ENCODE data around the gene LCE2A.
"Not testable (repeated sequence)": the region's sequence is repeated elsewhere in the genome, so short reads cannot be mapped to it uniquely, and the experiment has no call there.

The LCE2A gene

DNA sequence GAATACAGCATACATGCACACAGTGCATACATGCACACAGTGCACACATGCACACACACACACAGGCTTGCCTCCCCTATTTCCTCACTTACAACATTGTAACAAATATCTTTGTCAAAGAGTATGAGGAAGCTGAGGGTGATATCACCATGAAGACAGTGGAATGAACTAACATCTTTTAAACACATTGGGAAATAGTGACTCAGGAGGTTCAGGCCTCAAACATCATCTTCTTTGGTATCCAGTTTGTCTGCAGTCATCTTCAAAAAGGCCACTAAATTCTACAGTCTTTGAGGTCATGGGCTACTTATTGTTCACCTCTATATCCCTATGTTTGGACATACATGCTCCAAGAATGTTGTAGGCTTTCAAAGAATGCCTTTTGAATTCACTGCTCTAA, 14.3 kb upstream of the LCE2A start:
- H3K27me3 ChIP-seq = no peaks in the 10 kb centered on the region
- H3K9me3 ChIP-seq = no peaks in the 10 kb centered on the region
- no peak for DNase-seq
- TF ChIP-seq CTCF (IDR thresholded peaks at IDR 0.05) = no peak
- H3K36me3 ChIP-seq = no peaks in the 10 kb centered on the region
- H3K27ac ChIP-seq = no peak overlapping the region
- H3K4me3 ChIP-seq = no peak overlapping the region
- intact Hi-C loops (cut with DNase I; ENCODE audit: low total_unique reads) = no loop called here
- H3K4me1 ChIP-seq = no peaks in the 10 kb centered on the region

- H3K4me3 ChIP-seq; H3K36me3 ChIP-seq; intact Hi-C loops (cut with DNase I; ENCODE audit: low total_unique reads); H3K9me3 ChIP-seq; DNase-seq; H3K27ac ChIP-seq; H3K27me3 ChIP-seq; H3K4me1 ChIP-seq: not testable (repeated sequence)
These were observed 12.3 kb upstream of the LCE2A start, which contains the start of gene LCE2B for GRCh38 chr1:152685823-152686222. LCE2B (plus strand) TSS chr1:152686123; CDS start chr1:152686844, 721 bp downstream.

DNA sequence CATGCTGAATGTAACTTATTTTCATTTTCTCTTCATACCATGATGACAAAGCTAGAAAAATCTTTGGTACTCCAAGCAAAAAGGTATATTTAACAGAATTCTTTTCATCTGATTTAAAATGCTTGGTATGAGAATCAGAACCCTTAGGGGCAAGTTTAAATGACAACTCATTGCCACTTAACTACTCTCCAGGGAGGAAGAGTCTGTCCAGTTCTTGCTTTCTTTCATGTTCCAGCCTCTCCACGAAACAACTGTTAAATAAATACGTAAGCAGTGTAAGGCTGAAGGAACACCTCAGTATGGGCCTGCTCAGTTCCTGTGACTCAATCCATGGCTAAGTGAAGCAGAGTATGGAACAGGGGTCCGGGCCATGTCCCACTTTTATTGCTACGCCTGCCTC, 1.6 kb downstream of the LCE2A start:
- no peak for DNase-seq
- Histone ChIP-seq H3K36me3 (no peaks in the 10 kb centered on the region), H3K9me3 (no peaks in the 10 kb centered on the region), H3K27ac (no peak overlapping the region), H3K4me1 (no peaks in the 10 kb centered on the region), H3K4me3 (no peak overlapping the region), H3K27me3 (no peaks in the 10 kb centered on the region)
- intact Hi-C loops (cut with DNase I; ENCODE audit: low total_unique reads) = no loop called here
- TF ChIP-seq CTCF (IDR thresholded peaks at IDR 0.05) = no peak

- H3K9me3 ChIP-seq = no peaks in the 10 kb centered on the region
- no peaks in the 10 kb centered on the region for H3K36me3 ChIP-seq
- H3K27me3 ChIP-seq = no peaks in the 10 kb centered on the region
- intact Hi-C loops (cut with DNase I; ENCODE audit: low total_unique reads) = no loop called here
- DNase-seq = no peak
- no peak for TF ChIP-seq CTCF (IDR thresholded peaks at IDR 0.05)
- H3K4me1 ChIP-seq = no peaks in the 10 kb centered on the region
- H3K4me3 ChIP-seq = no peak within 1 kb of the TSS
- no peak within 1 kb of the TSS for H3K27ac ChIP-seq
These were observed 9.7 kb downstream of the LCE2A start, which contains the start of gene LCE4A for GRCh38 chr1:152707860-152708259. LCE4A (plus strand) TSS chr1:152708160; CDS start chr1:152709076, 916 bp downstream.

GRCh38 chr1:152718238-152718637, 20.1 kb downstream of the LCE2A start:
- H3K27ac ChIP-seq = no peak overlapping the region
- no peak for TF ChIP-seq CTCF (IDR thresholded peaks at IDR 0.05)
- H3K27me3 ChIP-seq = no peaks in the 10 kb centered on the region
- no peaks in the 10 kb centered on the region for H3K4me1 ChIP-seq
- no peak for DNase-seq
- intact Hi-C loops (cut with DNase I; ENCODE audit: low total_unique reads) = no loop called here
- no peaks in the 10 kb centered on the region for H3K36me3 ChIP-seq
- no peaks in the 10 kb centered on the region for H3K9me3 ChIP-seq
- H3K4me3 ChIP-seq = no peak overlapping the region

DNA sequence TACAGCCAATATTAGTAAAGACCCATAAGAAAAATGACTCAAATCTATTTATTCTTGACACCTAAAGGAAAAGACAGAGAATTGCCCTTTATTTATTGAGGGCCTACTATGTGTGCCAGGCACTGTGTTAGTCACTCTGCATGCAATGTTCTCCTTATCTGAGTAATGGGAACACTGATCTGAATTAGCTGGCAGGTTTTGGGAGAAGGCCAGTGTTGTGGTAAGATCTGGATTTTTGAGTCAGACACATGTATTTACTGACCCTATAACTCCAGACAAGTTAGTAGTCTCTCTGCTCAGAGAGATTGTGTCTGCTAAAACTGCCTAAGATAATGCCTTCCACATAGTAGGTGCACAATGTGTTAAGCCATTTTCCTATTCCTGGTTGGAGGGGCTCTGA, 27.1 kb downstream of the LCE2A start:
- H3K4me3 ChIP-seq = no peak overlapping the region
- H3K27me3 ChIP-seq = no peaks in the 10 kb centered on the region
- H3K4me1 ChIP-seq = no peaks in the 10 kb centered on the region
- DNase-seq = no peak
- no peaks in the 10 kb centered on the region for H3K9me3 ChIP-seq
- intact Hi-C loops (cut with DNase I; ENCODE audit: low total_unique reads) = no loop called here
- no peak for TF ChIP-seq CTCF (IDR thresholded peaks at IDR 0.05)
- H3K27ac ChIP-seq = no peak overlapping the region
- H3K36me3 ChIP-seq = no peaks in the 10 kb centered on the region

Measured in tibial artery (tissue), 4 donors.